Astrocyte (in vitro differentiated cells and primary cell): ENCODE results near the gene VWA8. TPM values are rescaled to one million over a fixed set of nuclear protein-coding genes. Genes with fewer than 3 reads are reported as not detected.
"Not testable (repeated sequence)": the region's sequence is repeated elsewhere in the genome, so short reads cannot be mapped to it uniquely, and the experiment has no call there.

Experiments used
- DNase-seq: peaks from one replicate; pipeline ENCODE4 v3.0.0-alpha.2; 2010; ENCODE audit warnings: low read depth
- FAIRE-seq: peaks from 2 replicates; lab custom pipeline; 2011; peaks lifted over from hg19 to GRCh38; lab: Jason Lieb, UNC
- H2AFZ ChIP-seq: 2 replicates; pipeline ENCODE4 v1.6.0; 2012; ENCODE audit warnings: low read depth, low read length, inconsistent platforms
- H3K27ac ChIP-seq: 2 replicates; pipeline ENCODE4 v1.5.1; 2011; ENCODE audit warnings: low read depth, low read length, inconsistent platforms
- H3K27me3 ChIP-seq: 2 replicates; pipeline ENCODE4 v1.6.0; 2011; ENCODE audit warnings: low read length, inconsistent platforms; ENCODE audit not compliant: insufficient read depth
- H3K36me3 ChIP-seq: 2 replicates; pipeline ENCODE4 v1.5.1; 2011; ENCODE audit warnings: low read length, inconsistent platforms; ENCODE audit not compliant: insufficient read depth
- H3K4me1 ChIP-seq: 2 replicates; pipeline ENCODE4 v1.5.1; 2011; ENCODE audit warnings: low read length, inconsistent platforms; ENCODE audit not compliant: insufficient read depth
- H3K4me2 ChIP-seq: 2 replicates; pipeline ENCODE4 v1.6.0; 2012; ENCODE audit warnings: low read length, inconsistent platforms
- H3K4me3 ChIP-seq: 2 replicates; pipeline ENCODE4 v1.5.1; 2011; ENCODE audit warnings: low read depth, mild to moderate bottlenecking, low read length, inconsistent platforms; ENCODE audit not compliant: insufficient read depth
- H3K79me2 ChIP-seq: 2 replicates; pipeline ENCODE4 v1.6.0; 2012; ENCODE audit warnings: mild to moderate bottlenecking, low read length, inconsistent platforms; ENCODE audit not compliant: insufficient read depth
- H3K9ac ChIP-seq: 2 replicates; pipeline ENCODE4 v1.6.0; 2012; ENCODE audit warnings: mild to moderate bottlenecking, low read length, inconsistent platforms
- H3K9me3 ChIP-seq: 2 replicates; pipeline ENCODE4 v1.5.1; 2012; ENCODE audit warnings: low read depth, mild to moderate bottlenecking, low read length, inconsistent platforms; ENCODE audit not compliant: insufficient read depth
- H4K20me1 ChIP-seq: 2 replicates; pipeline ENCODE4 v1.6.0; 2012; ENCODE audit warnings: low read length, inconsistent platforms; ENCODE audit not compliant: insufficient read depth
- H3K27ac Mint-ChIP-seq: one replicate; pipeline ENCODE4 v1.8.0; 2021; ENCODE audit warnings: mild to moderate bottlenecking, mixed read lengths; ENCODE audit not compliant: unreplicated experiment
- H3K27me3 Mint-ChIP-seq: one replicate; pipeline ENCODE4 v1.8.0; 2021; ENCODE audit warnings: low read depth, mixed read lengths; ENCODE audit not compliant: unreplicated experiment
- H3K36me3 Mint-ChIP-seq: one replicate; pipeline ENCODE4 v1.8.0; 2021; ENCODE audit warnings: low read depth, mixed read lengths; ENCODE audit not compliant: unreplicated experiment
- H3K4me1 Mint-ChIP-seq: one replicate; pipeline ENCODE4 v1.8.0; 2021; ENCODE audit warnings: low read depth, mixed read lengths; ENCODE audit not compliant: unreplicated experiment
- H3K4me3 Mint-ChIP-seq: one replicate; pipeline ENCODE4 v1.8.0; 2021; ENCODE audit warnings: mild to moderate bottlenecking, moderate library complexity, mixed read lengths; ENCODE audit not compliant: unreplicated experiment
- H3K9me3 Mint-ChIP-seq: one replicate; pipeline ENCODE4 v1.8.0; 2021; ENCODE audit warnings: mild to moderate bottlenecking, mixed read lengths; ENCODE audit not compliant: unreplicated experiment
- CTCF ChIP-seq: IDR thresholded peaks from 2 replicates; pipeline ENCODE4 v1.5.1; 2011; ENCODE audit warnings: low read depth, mild to moderate bottlenecking, inconsistent platforms, low read length, moderate library complexity; ENCODE audit not compliant: insufficient read depth
- EZH2 ChIP-seq: IDR thresholded peaks from 2 replicates; pipeline ENCODE4 v1.6.1; 2012; ENCODE audit warnings: mild to moderate bottlenecking, low read length, inconsistent platforms; ENCODE audit not compliant: insufficient read depth
- total RNA-seq: library from RNA; stranded (reverse); gene quantifications from 2 replicates; pipeline ENCODE4 v1.2.1, GENCODE V29; 2021

VWA8 gene
- total RNA-seq, 1 donor from 2014 or later = 15.6 TPM

- Histone ChIP-seq H3K9ac (no peak overlapping the region), H3K79me2 (no peaks in the 10 kb centered on the region), H3K4me2 (no peak overlapping the region), H3K27ac (no peak overlapping the region), H3K36me3 (no peaks in the 10 kb centered on the region), H3K4me3 (no peak overlapping the region), H3K27me3 (no peaks in the 10 kb centered on the region), H2AFZ (no peak overlapping the region), H3K4me1 (no peaks in the 10 kb centered on the region), H4K20me1 (no peaks in the 10 kb centered on the region), H3K9me3 (no peaks in the 10 kb centered on the region)
- H3K4me1 Mint-ChIP-seq = peaks cover 7% of the 10 kb centered on the region
- no peak for DNase-seq
- H3K9me3 Mint-ChIP-seq = no peaks in the 10 kb centered on the region
- no peak overlapping the region for H3K4me3 Mint-ChIP-seq
- no peaks in the 10 kb centered on the region for H3K27me3 Mint-ChIP-seq
- H3K36me3 Mint-ChIP-seq = no peaks in the 10 kb centered on the region
- no peak overlapping the region for H3K27ac Mint-ChIP-seq
- FAIRE-seq = no peak
- TF ChIP-seq CTCF (no peak), EZH2 (no peak)
Measured at GRCh38 chr13:41639237-41639904, 321.5 kb downstream of the VWA8 start.

- Histone ChIP-seq H3K4me1 (no peaks in the 10 kb centered on the region), H4K20me1 (no peaks in the 10 kb centered on the region), H3K79me2 (no peaks in the 10 kb centered on the region), H3K4me3 (no peak overlapping the region), H3K36me3 (no peaks in the 10 kb centered on the region), H3K27ac (no peak overlapping the region), H3K9me3 (no peaks in the 10 kb centered on the region), H3K4me2 (no peak overlapping the region), H2AFZ (no peak overlapping the region), H3K27me3 (no peaks in the 10 kb centered on the region), H3K9ac (no peak overlapping the region)
- no peak for DNase-seq
- no peaks in the 10 kb centered on the region for H3K9me3 Mint-ChIP-seq
- no peak overlapping the region for H3K27ac Mint-ChIP-seq
- H3K4me3 Mint-ChIP-seq = no peak overlapping the region
- FAIRE-seq = no peak
- TF ChIP-seq CTCF (no peak), EZH2 (no peak)
- no peaks in the 10 kb centered on the region for H3K36me3 Mint-ChIP-seq
- peaks cover 12% of the 10 kb centered on the region for H3K4me1 Mint-ChIP-seq
- H3K27me3 Mint-ChIP-seq = no peaks in the 10 kb centered on the region
Measured at GRCh38 chr13:41637586-41637985, 323.3 kb downstream of the VWA8 start.

GRCh38 chr13:41637032-41637431, 323.9 kb downstream of the VWA8 start:
- not testable (repeated sequence) for FAIRE-seq, H3K36me3 Mint-ChIP-seq, H3K27me3 ChIP-seq, H4K20me1 ChIP-seq, H3K9ac ChIP-seq, H3K4me3 ChIP-seq, H2AFZ ChIP-seq, H3K9me3 ChIP-seq, H3K4me1 ChIP-seq, H3K4me3 Mint-ChIP-seq, DNase-seq, H3K27ac ChIP-seq, H3K27me3 Mint-ChIP-seq, H3K36me3 ChIP-seq, H3K4me2 ChIP-seq, H3K27ac Mint-ChIP-seq, H3K79me2 ChIP-seq, H3K9me3 Mint-ChIP-seq
- peaks cover 12% of the 10 kb centered on the region for H3K4me1 Mint-ChIP-seq

GRCh38 chr13:41636590-41636989, 324.3 kb downstream of the VWA8 start:
- not testable (repeated sequence) for H3K27me3 Mint-ChIP-seq, H3K4me1 ChIP-seq, FAIRE-seq, H3K9me3 Mint-ChIP-seq, H3K4me3 ChIP-seq, H3K36me3 ChIP-seq, H3K27me3 ChIP-seq, H3K36me3 Mint-ChIP-seq, H3K79me2 ChIP-seq, H3K9ac ChIP-seq, H2AFZ ChIP-seq, H3K9me3 ChIP-seq, H3K27ac Mint-ChIP-seq, H3K27ac ChIP-seq, H3K4me3 Mint-ChIP-seq, DNase-seq, H3K4me2 ChIP-seq, H4K20me1 ChIP-seq
- peaks cover 12% of the 10 kb centered on the region for H3K4me1 Mint-ChIP-seq
